Measurements from ENCODE around the gene BICD2. TPM values are rescaled to one million over a fixed set of nuclear protein-coding genes. Genes with fewer than 3 reads are reported as not detected.

The BICD2 gene
- total RNA-seq, 4 donors from 2014 or later, result 36.2 to 46.7 (median 41.6) TPM

DNA sequence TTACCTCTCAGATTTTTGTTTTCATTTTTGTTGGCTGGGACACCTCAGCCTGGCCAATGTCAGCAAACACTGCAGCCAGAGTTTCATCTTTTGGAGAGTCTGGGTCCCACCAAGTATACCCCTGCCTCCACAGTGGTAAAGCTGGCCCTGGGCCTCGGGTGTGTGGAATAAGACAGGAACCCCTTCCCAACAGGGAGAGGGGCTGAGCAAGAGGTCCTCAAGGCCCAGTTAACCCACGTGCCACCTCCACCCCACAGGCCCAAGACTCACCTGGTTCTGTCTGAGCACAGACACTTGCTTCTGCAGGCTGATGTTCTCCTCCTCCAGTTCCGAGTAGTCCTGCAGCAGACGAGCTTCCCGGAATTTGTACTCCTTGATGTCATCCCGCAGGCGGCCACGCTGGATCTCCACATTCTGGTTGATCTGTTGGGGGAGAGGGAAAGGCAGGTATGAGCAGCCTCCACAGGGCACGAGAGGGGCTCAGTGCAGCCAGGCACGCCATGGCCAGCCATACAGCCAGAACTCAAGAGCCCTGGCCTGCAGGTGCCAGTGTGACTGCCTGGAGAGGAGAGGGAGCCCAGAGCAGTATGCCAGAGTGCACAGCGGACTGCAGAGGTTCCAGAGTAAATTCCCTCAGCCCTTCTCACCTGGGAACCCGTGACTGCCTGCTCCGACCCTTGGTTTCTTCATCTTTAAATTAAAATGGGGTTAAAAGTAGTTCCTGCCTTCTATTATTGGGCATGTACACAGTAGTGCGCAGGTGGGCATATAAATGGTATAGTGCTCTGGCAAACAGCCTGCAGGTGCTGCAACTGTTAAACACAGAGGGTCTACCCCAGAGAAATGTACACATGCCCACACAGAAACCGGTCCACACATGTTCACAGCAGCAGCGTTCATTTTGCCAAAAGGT, 42.0 kb downstream of the BICD2 start:
- Histone ChIP-seq H3K4me1 (peaks cover 0 to 51% (median 25%) of the 10 kb centered on the region in 4 donors), H3K4me3 (no peak overlapping the region), H3K27me3 (no peaks in the 10 kb centered on the region), H3K9me3 (no peaks in the 10 kb centered on the region), H3K27ac (peak overlapping the region in 3 of 4 donors; percentile 32 to 83 (median 75)), H3K36me3 (peaks cover 0 to 73% (median 21%) of the 10 kb centered on the region in 3 donors)
- TF ChIP-seq EP300 (IDR thresholded peaks at IDR 0.05) (no peak), POLR2A (IDR thresholded peaks at IDR 0.05) (no peak)
- TF ChIP-seq, protein P1, sequence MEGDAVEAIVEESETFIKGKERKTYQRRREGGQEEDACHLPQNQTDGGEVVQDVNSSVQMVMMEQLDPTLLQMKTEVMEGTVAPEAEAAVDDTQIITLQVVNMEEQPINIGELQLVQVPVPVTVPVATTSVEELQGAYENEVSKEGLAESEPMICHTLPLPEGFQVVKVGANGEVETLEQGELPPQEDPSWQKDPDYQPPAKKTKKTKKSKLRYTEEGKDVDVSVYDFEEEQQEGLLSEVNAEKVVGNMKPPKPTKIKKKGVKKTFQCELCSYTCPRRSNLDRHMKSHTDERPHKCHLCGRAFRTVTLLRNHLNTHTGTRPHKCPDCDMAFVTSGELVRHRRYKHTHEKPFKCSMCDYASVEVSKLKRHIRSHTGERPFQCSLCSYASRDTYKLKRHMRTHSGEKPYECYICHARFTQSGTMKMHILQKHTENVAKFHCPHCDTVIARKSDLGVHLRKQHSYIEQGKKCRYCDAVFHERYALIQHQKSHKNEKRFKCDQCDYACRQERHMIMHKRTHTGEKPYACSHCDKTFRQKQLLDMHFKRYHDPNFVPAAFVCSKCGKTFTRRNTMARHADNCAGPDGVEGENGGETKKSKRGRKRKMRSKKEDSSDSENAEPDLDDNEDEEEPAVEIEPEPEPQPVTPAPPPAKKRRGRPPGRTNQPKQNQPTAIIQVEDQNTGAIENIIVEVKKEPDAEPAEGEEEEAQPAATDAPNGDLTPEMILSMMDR (IDR thresholded peaks at IDR 0.05), result no peak
- WGBS, 2 donors, result 75 to 84% methylated on average over 16 of the region's 16 CpGs
- DNase-seq (ENCODE audit: low spot score in 2 of 2), result peak in 1 of 2 donors; percentile 3

DNA sequence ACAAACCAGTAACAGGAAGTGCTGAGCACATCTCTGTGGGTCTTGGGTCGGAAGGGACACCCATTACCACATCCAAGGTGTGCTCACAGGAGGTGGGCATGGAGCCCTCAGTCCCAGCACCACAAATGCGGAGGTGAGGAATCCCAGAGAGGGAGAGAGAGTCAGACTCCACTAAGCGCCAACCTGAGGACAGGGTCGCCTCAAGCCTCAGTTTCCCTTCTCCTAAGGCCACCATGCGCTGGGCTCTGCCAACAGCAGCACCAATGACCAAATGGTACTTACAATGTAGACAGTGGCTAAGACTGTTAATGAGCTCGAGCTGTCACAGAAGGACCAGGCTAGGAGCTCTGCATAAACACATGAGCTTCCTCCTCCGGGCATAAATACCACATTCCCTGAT, 43.1 kb downstream of the BICD2 start:
- DNase-seq (ENCODE audit: low spot score in 2 of 2), result peak in 1 of 2 donors; percentile 1
- peaks cover 0 to 44% (median 15%) of the 10 kb centered on the region in 4 donors for H3K4me1 ChIP-seq
- no peak overlapping the region for H3K4me3 ChIP-seq
- no peaks in the 10 kb centered on the region for H3K9me3 ChIP-seq
- H3K27ac ChIP-seq, result no peak overlapping the region
- no peaks in the 10 kb centered on the region for H3K27me3 ChIP-seq
- TF ChIP-seq, protein P1 (IDR thresholded peaks at IDR 0.05), result no peak
- no peak for TF ChIP-seq EP300 (IDR thresholded peaks at IDR 0.05)
- no peak for TF ChIP-seq POLR2A (IDR thresholded peaks at IDR 0.05)
- WGBS, 2 donors, result 78 to 83% methylated on average over 7 of the region's 7 CpGs
- peaks cover 0 to 79% (median 28%) of the 10 kb centered on the region in 3 donors for H3K36me3 ChIP-seq

DNA sequence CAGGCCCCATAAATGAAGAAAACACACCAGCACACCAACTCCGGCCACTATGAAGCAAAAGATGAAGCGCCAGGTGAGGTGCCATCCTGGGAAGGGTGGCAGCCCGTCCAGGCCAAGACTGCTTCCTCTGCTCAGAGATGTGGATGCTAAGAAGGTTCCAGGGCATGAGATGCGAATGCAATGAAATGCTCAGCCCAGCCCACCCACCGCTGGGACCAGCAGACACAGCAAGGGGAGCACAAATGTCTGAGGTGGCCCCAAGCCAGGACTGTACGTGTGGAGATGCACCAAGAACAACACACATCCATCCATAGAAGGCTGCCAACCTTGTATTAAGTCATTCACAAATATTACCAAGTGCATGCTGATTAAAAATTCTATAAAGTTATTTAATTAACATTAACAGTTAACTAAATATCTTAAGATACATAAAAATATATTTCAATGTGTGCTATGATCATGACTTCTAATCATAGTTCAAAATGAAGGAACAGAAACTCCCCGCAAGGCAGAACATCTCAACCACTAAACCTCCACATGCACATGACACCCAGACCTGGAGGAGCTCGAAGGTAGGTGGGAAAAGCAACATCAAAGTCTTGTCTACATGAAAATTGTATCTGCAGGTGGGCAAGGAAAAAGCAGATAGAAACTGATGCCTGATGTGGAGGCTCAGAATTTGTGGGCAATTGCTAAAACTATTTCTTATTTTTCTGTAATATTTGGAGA, 43.7 kb downstream of the BICD2 start:
- DNase-seq (ENCODE audit: low spot score in 2 of 2), result no peak
- TF ChIP-seq POLR2A (IDR thresholded peaks at IDR 0.05), result no peak
- TF ChIP-seq EP300 (IDR thresholded peaks at IDR 0.05), result no peak
- TF ChIP-seq, protein P1 (IDR thresholded peaks at IDR 0.05), result no peak
- 81 to 85% methylated on average over 8 of the region's 8 CpGs for WGBS, 2 donors

DNA sequence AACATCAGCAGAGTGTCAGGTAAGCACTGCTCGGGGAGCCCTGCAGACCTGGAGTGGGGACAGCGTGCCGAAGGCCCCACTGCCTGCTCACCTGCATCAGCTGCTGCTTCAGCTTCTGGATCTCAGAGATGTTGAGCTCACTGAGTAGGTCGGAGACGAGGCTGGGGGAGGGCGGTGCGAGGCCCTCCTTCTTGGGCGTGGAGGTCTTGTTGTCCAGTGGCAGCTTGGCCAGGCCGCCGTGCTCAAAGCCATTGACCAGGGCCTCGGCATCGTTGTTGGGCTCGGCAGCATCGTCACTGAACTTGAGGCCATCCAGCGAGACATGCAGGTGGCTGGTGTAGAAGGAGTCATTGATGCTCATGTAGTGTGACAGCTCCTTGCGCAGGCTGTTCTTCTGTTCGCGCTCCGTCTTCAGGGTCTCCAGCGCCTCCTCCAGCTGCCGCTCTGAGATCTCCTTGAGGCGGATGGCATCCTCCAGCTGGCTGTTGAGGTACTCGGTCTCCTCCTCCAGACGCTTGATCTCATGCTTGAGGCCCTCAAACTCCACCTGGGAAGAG, 44.3 kb downstream of the BICD2 start:
- H3K9me3 ChIP-seq, result no peaks in the 10 kb centered on the region
- H3K27me3 ChIP-seq, result no peaks in the 10 kb centered on the region
- no peak for TF ChIP-seq EP300 (IDR thresholded peaks at IDR 0.05)
- TF ChIP-seq, protein P1 (IDR thresholded peaks at IDR 0.05), result no peak
- no peak for TF ChIP-seq POLR2A (IDR thresholded peaks at IDR 0.05)
- no peak overlapping the region for H3K4me3 ChIP-seq
- no peak overlapping the region for H3K27ac ChIP-seq
- DNase-seq (ENCODE audit: low spot score in 2 of 2), result no peak
- WGBS, 2 donors, result 94 to 96% methylated on average over 12 to 24 of the region's 24 CpGs
- H3K4me1 ChIP-seq, result peaks cover 0 to 44% (median 11%) of the 10 kb centered on the region in 4 donors
- peaks cover 0 to 80% (median 28%) of the 10 kb centered on the region in 3 donors for H3K36me3 ChIP-seq

More for the DNA sequence above, 43.7 kb downstream of the BICD2 start:
- Histone ChIP-seq H3K4me3 (no peak overlapping the region), H3K27me3 (no peaks in the 10 kb centered on the region), H3K27ac (no peak overlapping the region), H3K4me1 (peaks cover 0 to 44% (median 12%) of the 10 kb centered on the region in 4 donors), H3K36me3 (peaks cover 0 to 77% (median 28%) of the 10 kb centered on the region in 3 donors), H3K9me3 (no peaks in the 10 kb centered on the region)

Data from tibial nerve (tissue), 4 donors.